Heart left ventricle (tissue), 16 donors: ENCODE data around the gene CNN3. TPM values are rescaled to one million over a fixed set of nuclear protein-coding genes. Genes with fewer than 3 reads are reported as not detected.

Experiments
- ATAC-seq, 4 donors: fragments of 200-7000 bp; cut with Tn5 transposase; one replicate each; pipeline ENCODE4 v1.9.1; 2020 to 2022; ENCODE audit warnings: moderate library complexity in 4 of 4, mild to moderate bottlenecking in 3 of 4, moderate number of reproducible peaks in 1 of 4
- DNase-seq, 5 donors: peaks; one replicate each; pipeline ENCODE4 v3.0.0-alpha.2; 2020
- H3K27ac ChIP-seq, 12 donors: fragments of 200-600 bp; sonication (generic) in 4 of 12; one replicate each; pipeline versions ENCODE4 v1.5.0 to v1.8.0; 2016 to 2022; ENCODE audit warnings: mild to moderate bottlenecking in 2 of 12
- H3K27me3 ChIP-seq, 9 donors: fragments of 200-600 bp; sonication (generic) in 2 of 9; one replicate each; pipeline versions ENCODE4 v1.5.1 to v1.8.0; 2016 to 2022; ENCODE audit warnings: mild to moderate bottlenecking in 3 of 9
- H3K36me3 ChIP-seq, 9 donors: fragments of 200-600 bp; sonication (generic) in 2 of 9; one replicate each; pipeline versions ENCODE4 v1.5.0 to v1.8.0; 2018 to 2022; ENCODE audit warnings: mild to moderate bottlenecking in 2 of 9
- H3K4me1 ChIP-seq, 12 donors: fragments of 200-600 bp; sonication (generic) in 4 of 12; one replicate each; pipeline versions ENCODE4 v1.5.0 to v1.8.0; 2016 to 2022; ENCODE audit warnings: mild to moderate bottlenecking in 3 of 12
- H3K4me3 ChIP-seq, 12 donors: fragments of 200-600 bp; sonication (generic) in 4 of 12; one replicate each; pipeline versions ENCODE4 v1.5.0 to v1.8.0; 2017 to 2022; ENCODE audit warnings: mild to moderate bottlenecking in 9 of 12, moderate library complexity in 4 of 12
- H3K9me3 ChIP-seq, 12 donors: fragments of 200-600 bp; sonication (generic) in 4 of 12; one replicate each; pipeline versions ENCODE4 v1.5.0 to v1.8.0; 2016 to 2022; ENCODE audit warnings: mild to moderate bottlenecking in 1 of 12
- CTCF ChIP-seq, 12 donors: fragments of 200-600 bp; sonication (generic) in 4 of 12; IDR thresholded peaks; one replicate each; pipeline versions ENCODE4 v1.5.0 to v1.8.0; 2018 to 2022; ENCODE audit warnings: antibody characterized with exemption in 12 of 12, mild to moderate bottlenecking in 5 of 12
- POLR2A ChIP-seq, 2 donors: fragments of 450-650 bp; IDR thresholded peaks; one replicate each; pipeline ENCODE4 v1.6.1; 2017; ENCODE audit warnings: antibody characterized with exemption in 2 of 2, mild to moderate bottlenecking in 2 of 2, moderate library complexity in 2 of 2
- WGBS, 4 donors: extraction: QIAGEN DNeasy Blood & Tissue Kit in 2 of 4; methylation state at CpG; one replicate each; pipeline versions ENCODE4 v1.1.5 to v1.1.7; 2013 to 2018; 5-methylcytosine and 5-hydroxymethylcytosine counted together
- intact Hi-C, 10 donors: fragments of 100-400 bp; cut with DNase I; formaldehyde crosslinking; loops; one replicate each; pipeline versions ENCODE4 v1.11.1 to v1.14.2; 2022
- polyA plus RNA-seq, 2 donors: library from polyadenylated mRNA; stranded (reverse); fragments of 200-250 nt; gene quantifications; one replicate each; pipeline ENCODE4 v1.2.3, GENCODE V29; 2013
- total RNA-seq, 9 donors: library from RNA; depleted of rRNA in 2 of 9; stranded (reverse); fragments of >200 nt in 2 of 9; fragmentation: NEBNext Ultra II Directional in 3 of 9; extraction: Animal tissue kit (Norgen Biotek cat#: 25700) in 3 of 9; gene quantifications; one replicate each; pipeline versions ENCODE4 v1.1.0 to v1.2.4, GENCODE V29; 2016 to 2023
- donor health status: ischemic (EF 13 %, LVEDD 7.1; RV severe dilation, severe dysfunction).
- donor health status: healthy with polysubstance abuse.
- donor health status: DM: no; HTN: yes; CAD: no.
- donor health status: DM: no; HTN: no; CAD: no.
- donor health status: ischemic (EF 25% LVEDD 6.9; RV normal size, moderate dysfunction).
- donor health status: ischemic (EF 25% LVEDD 5.7; RV mildly dilated, moderate dysfunction).
- donor health status: healthy.
- donor health status: DM: yes; HTN: yes; CAD: no.
- donor health status: ischemic (EF 35%, LVEDD 5.7; RV mildly dilated, moderate dysfunction).
- donor health status: nonischemic (EF 11% LVEDD 7.7; RV severe dilation, severe dysfunction).
- donor health status: DM: yes; HTN: yes; CAD: no.
- donor health status: PGD.
- donor health status: ischemic (EF 29% LVEDD 5.4; RV normal size, mild dysfunction).
- donor health status: nonischemic (EF 23%, LVEDD 6.1; RV moderate dilation, normal function).

CNN3 gene
- total and polyA plus RNA-seq, 11 donors: 23.8 to 115 (median 73.8) TPM

- peaks cover 0 to 25% (median 4%) of the 10 kb centered on the region in 9 donors for H3K36me3 ChIP-seq
- H3K27me3 ChIP-seq: no peaks in the 10 kb centered on the region
- H3K9me3 ChIP-seq: no peaks in the 10 kb centered on the region
- WGBS, 4 donors: 81 to 89% (median 85%) methylated on average over 2 of the region's 2 CpGs
- H3K4me1 ChIP-seq: peaks cover 0 to 42% (median 17%) of the 10 kb centered on the region in 12 donors
- H3K27ac ChIP-seq: no peak overlapping the region
- TF ChIP-seq POLR2A (IDR thresholded peaks at IDR 0.05) (no peak), CTCF (IDR thresholded peaks at IDR 0.05) (no peak)
- no peak overlapping the region for H3K4me3 ChIP-seq
- intact Hi-C loops: no loop called here
- no peak for ATAC-seq
- no peak for DNase-seq
Measured at GRCh38 chr1:94934551-94934950, 7.6 kb upstream of the CNN3 start.

GRCh38 chr1:94931254-94931841, 4.4 kb upstream of the CNN3 start:
- H3K27me3 ChIP-seq: peaks cover 0 to 12% (median 0%) of the 10 kb centered on the region in 9 donors
- no peak overlapping the region for H3K27ac ChIP-seq
- intact Hi-C loops: no loop called here
- H3K4me3 ChIP-seq: no peak overlapping the region
- H3K4me1 ChIP-seq: peaks cover 0 to 34% (median 21%) of the 10 kb centered on the region in 12 donors
- TF ChIP-seq POLR2A (IDR thresholded peaks at IDR 0.05) (no peak), CTCF (IDR thresholded peaks at IDR 0.05) (no peak)
- DNase-seq (no peak), ATAC-seq (no peak)
- no peaks in the 10 kb centered on the region for H3K9me3 ChIP-seq
- peaks cover 0 to 25% (median 4%) of the 10 kb centered on the region in 9 donors for H3K36me3 ChIP-seq
- WGBS, 4 donors: 95 to 99% (median 97%) methylated on average over 7 of the region's 7 CpGs

GRCh38 chr1:94929351-94930217, 2.7 kb upstream of the CNN3 start:
- Histone ChIP-seq H3K27me3 (peaks cover 0 to 24% (median 0%) of the 10 kb centered on the region in 9 donors), H3K4me3 (peak overlapping the region in 7 of 12 donors; percentile 2 to 95 (median 80)), H3K27ac (peak overlapping the region in 5 of 12 donors; percentile 14 to 99 (median 96)), H3K4me1 (peaks cover 3 to 33% (median 22%) of the 10 kb centered on the region in 12 donors), H3K9me3 (no peaks in the 10 kb centered on the region), H3K36me3 (peaks cover 0 to 25% (median 4%) of the 10 kb centered on the region in 9 donors)
- intact Hi-C loops: loop anchor here in 7 of 10 donors (5.0 to 10.0 kb wide), 8 partner anchors 33 to 115 kb away; no protein-coding TSS in a partner anchor
- DNase-seq: peak in 1 of 5 donors; percentile 15
- TF ChIP-seq POLR2A (IDR thresholded peaks at IDR 0.05) (no peak), CTCF (IDR thresholded peaks at IDR 0.05) (no peak)
- no peak for ATAC-seq
- WGBS, 4 donors: 73 to 81% (median 78%) methylated on average over 11 of the region's 11 CpGs
